Kidney epithelial cell (primary cell): ENCODE results near the gene SUSD2. TPM values are rescaled to one million over a fixed set of nuclear protein-coding genes. Genes with fewer than 3 reads are reported as not detected.
"Not testable (repeated sequence)": the region's sequence is repeated elsewhere in the genome, so short reads cannot be mapped to it uniquely, and the experiment has no call there.

ENCODE experiments used
- DNase-seq: peaks from one replicate; pipeline ENCODE4 v3.0.0-alpha.2; 2010; ENCODE audit warnings: low read depth
- H3K27me3 ChIP-seq: 2 replicates; pipeline ENCODE4 v1.6.0; 2011; ENCODE audit warnings: low read length; ENCODE audit not compliant: control insufficient read depth, insufficient read depth
- H3K36me3 ChIP-seq: 2 replicates; pipeline ENCODE4 v1.5.1; 2011; ENCODE audit warnings: low read length; ENCODE audit not compliant: control insufficient read depth, insufficient read depth
- H3K4me3 ChIP-seq: 2 replicates; pipeline ENCODE4 v1.5.1; 2011; ENCODE audit warnings: low read depth, mild to moderate bottlenecking, control low read depth, low read length
- CTCF ChIP-seq: IDR thresholded peaks from 2 replicates; pipeline ENCODE4 v1.5.1; 2011; ENCODE audit warnings: mild to moderate bottlenecking, moderate library complexity, low read length, control low read depth, inconsistent platforms; ENCODE audit not compliant: insufficient read depth, poor library complexity, severe bottlenecking
- total RNA-seq: library from RNA; depleted of rRNA; stranded (reverse); fragments of >200 nt; gene quantifications from 2 replicates; pipeline ENCODE4 v1.2.3, GENCODE V29; 2015

SUSD2 gene
- total RNA-seq, 1 donor from 2014 or later = 0.17 TPM

- DNase-seq = no peak
- no peak for TF ChIP-seq CTCF
- H3K36me3 ChIP-seq = no peaks in the 10 kb centered on the region
- no peaks in the 10 kb centered on the region for H3K27me3 ChIP-seq
- no peak overlapping the region for H3K4me3 ChIP-seq
Measured at GRCh38 chr22:24236656-24237055, 55.4 kb downstream of the SUSD2 start.

GRCh38 chr22:24238101-24238694 lies 56.9 kb downstream of the SUSD2 start:
- not testable (repeated sequence) for H3K36me3 ChIP-seq, DNase-seq, H3K4me3 ChIP-seq, H3K27me3 ChIP-seq

Other genes with a start within 250 kb of the SUSD2 start
- gene GSTT2B, start 220.3 kb upstream of the SUSD2 start, total RNA-seq = 3.4 and 3.8 TPM in 2 replicates
- gene DDTL, start 214.6 kb upstream of the SUSD2 start, total RNA-seq = 0.75 and 1.2 TPM in 2 replicates
- 123 and 126 TPM in 2 replicates for gene DDT, start 207.0 kb upstream of the SUSD2 start, total RNA-seq
- 0.50 and 1.2 TPM in 2 replicates for gene GSTT2, start 201.4 kb upstream of the SUSD2 start, total RNA-seq
- gene GSTT4, start 176.0 kb upstream of the SUSD2 start, total RNA-seq = not detected in 2 replicates
- gene CABIN1, start 170.2 kb upstream of the SUSD2 start, total RNA-seq = 25.6 and 31.4 TPM in 2 replicates
- 4.2 and 5.9 TPM in 2 replicates for gene GGT5, start 63.6 kb downstream of the SUSD2 start, total RNA-seq
- gene SPECC1L, start 89.3 kb downstream of the SUSD2 start, total RNA-seq = 29.9 and 33.5 TPM in 2 replicates
- gene ADORA2A, start 246.1 kb downstream of the SUSD2 start, total RNA-seq = 0.21 and 0.46 TPM in 2 replicates